ENCODE measurements around the gene FRY. TPM values are rescaled to one million over a fixed set of nuclear protein-coding genes. Genes with fewer than 3 reads are reported as not detected.

FRY gene
- total RNA-seq, 1 donor from 2014 or later = 153 TPM

GRCh38 chr13:32063619-32064233, 32.2 kb downstream of the FRY start:
- intact Hi-C loops (cut with micrococcal nuclease) = no loop called here
- ATAC-seq = no peak
- no peak for DNase-seq

GRCh38 chr13:32067149-32067961, 35.8 kb downstream of the FRY start:
- DNase-seq = no peak
- ATAC-seq = no peak
- intact Hi-C loops (cut with micrococcal nuclease) = no loop called here

GRCh38 chr13:32068255-32068654, 36.7 kb downstream of the FRY start:
- DNase-seq (no peak), ATAC-seq (no peak)
- intact Hi-C loops (cut with micrococcal nuclease) = no loop called here

GRCh38 chr13:32073180-32073864, 41.7 kb downstream of the FRY start:
- peak; percentile 57 for ATAC-seq
- intact Hi-C loops (cut with micrococcal nuclease) = no loop called here
- DNase-seq = no peak

- intact Hi-C loops (cut with micrococcal nuclease) = no loop called here
- DNase-seq (no peak), ATAC-seq (no peak)
Observed at GRCh38 chr13:32075170-32075851, 43.7 kb downstream of the FRY start.

GRCh38 chr13:32079587-32079986, 48.0 kb downstream of the FRY start:
- intact Hi-C loops (cut with micrococcal nuclease) = no loop called here

GRCh38 chr13:32080328-32080744, 48.8 kb downstream of the FRY start:
- intact Hi-C loops (cut with micrococcal nuclease) = no loop called here
- peak; percentile 28 for ATAC-seq
- no peak for DNase-seq

More at GRCh38 chr13:32079587-32079986, 48.0 kb downstream of the FRY start:
- DNase-seq = no peak
- no peak for ATAC-seq

GRCh38 chr13:32081591-32081990, 50.0 kb downstream of the FRY start:
- intact Hi-C loops (cut with micrococcal nuclease) = no loop called here
- ATAC-seq (peak; percentile 52), DNase-seq (no peak)

- intact Hi-C loops (cut with micrococcal nuclease) = no loop called here
- DNase-seq = no peak
- peak; percentile 48 for ATAC-seq
Observed at GRCh38 chr13:32086366-32086765, 54.8 kb downstream of the FRY start.

- peak; percentile 35 for ATAC-seq
Observed at GRCh38 chr13:32086791-32087441, 55.3 kb downstream of the FRY start.

GRCh38 chr13:32087955-32088747, 56.6 kb downstream of the FRY start:
- ATAC-seq = no peak
- no peak for DNase-seq
- intact Hi-C loops (cut with micrococcal nuclease) = no loop called here

More at GRCh38 chr13:32086791-32087441, 55.3 kb downstream of the FRY start:
- no peak for DNase-seq
- intact Hi-C loops (cut with micrococcal nuclease) = no loop called here

- ATAC-seq = no peak
- intact Hi-C loops (cut with micrococcal nuclease) = no loop called here
Observed at GRCh38 chr13:32092496-32092895, 60.9 kb downstream of the FRY start.

GRCh38 chr13:32093006-32093405, 61.4 kb downstream of the FRY start:
- no peak for DNase-seq
- intact Hi-C loops (cut with micrococcal nuclease) = no loop called here
- ATAC-seq = no peak

More at GRCh38 chr13:32092496-32092895, 60.9 kb downstream of the FRY start:
- no peak for DNase-seq

- ATAC-seq (peak; percentile 64), DNase-seq (no peak)
- intact Hi-C loops (cut with micrococcal nuclease) = no loop called here
Observed at GRCh38 chr13:32098272-32098671, 66.7 kb downstream of the FRY start.

GRCh38 chr13:32105653-32106313, 74.2 kb downstream of the FRY start:
- intact Hi-C loops (cut with micrococcal nuclease) = no loop called here
- ATAC-seq (no peak), DNase-seq (no peak)

GRCh38 chr13:32107474-32107873, 75.9 kb downstream of the FRY start:
- intact Hi-C loops (cut with micrococcal nuclease) = no loop called here
- DNase-seq (no peak), ATAC-seq (peak; percentile 33)

GRCh38 chr13:32107973-32108372, 76.4 kb downstream of the FRY start:
- no peak for ATAC-seq
- intact Hi-C loops (cut with micrococcal nuclease) = no loop called here
- no peak for DNase-seq

GRCh38 chr13:32113532-32113931, 82.0 kb downstream of the FRY start:
- intact Hi-C loops (cut with micrococcal nuclease) = no loop called here
- DNase-seq (no peak), ATAC-seq (no peak)

All from left ventricle myocardium superior (tissue), 1 donor.